Immature natural killer cell (primary cell): ENCODE results near the gene CEACAM1. TPM values are rescaled to one million over a fixed set of nuclear protein-coding genes. Genes with fewer than 3 reads are reported as not detected.
"Not testable (repeated sequence)": the region's sequence is repeated elsewhere in the genome, so short reads cannot be mapped to it uniquely, and the experiment has no call there.

Experiments
- DNase-seq, 3 donors: peaks; one replicate each; pipeline ENCODE4 v3.0.0; 2022; ENCODE audit warnings: mixed read lengths in 1 of 3
- H3K27ac Mint-ChIP-seq, 6 donors: one replicate each; pipeline ENCODE4 v1.8.0; 2020; ENCODE audit warnings: mixed read lengths in 6 of 6, mild to moderate bottlenecking in 5 of 6, inconsistent platforms in 4 of 6, moderate library complexity in 3 of 6
- H3K27me3 Mint-ChIP-seq, 3 donors: one replicate each; pipeline ENCODE4 v1.8.0; 2020 to 2021; ENCODE audit warnings: low read depth in 3 of 3, mild to moderate bottlenecking in 3 of 3, mixed read lengths in 3 of 3, moderate library complexity in 3 of 3, inconsistent platforms in 1 of 3
- H3K36me3 Mint-ChIP-seq, 3 donors: one replicate each; pipeline ENCODE4 v1.8.0; 2020; ENCODE audit warnings: mixed read lengths in 3 of 3, inconsistent platforms in 2 of 3, mild to moderate bottlenecking in 2 of 3
- H3K4me1 Mint-ChIP-seq, 2 donors: one replicate each; pipeline ENCODE4 v1.8.0; 2020; ENCODE audit warnings: inconsistent platforms in 2 of 2, mild to moderate bottlenecking in 2 of 2, mixed read lengths in 2 of 2, moderate library complexity in 1 of 2
- H3K4me3 Mint-ChIP-seq, 5 donors: one replicate each; pipeline ENCODE4 v1.8.0; 2020; ENCODE audit warnings: mild to moderate bottlenecking in 5 of 5, mixed read lengths in 5 of 5, inconsistent platforms in 3 of 5, moderate library complexity in 3 of 5
- H3K9me3 Mint-ChIP-seq, 6 donors: one replicate each; pipeline ENCODE4 v1.8.0; 2020; ENCODE audit warnings: mild to moderate bottlenecking in 6 of 6, mixed read lengths in 6 of 6, inconsistent platforms in 4 of 6, moderate library complexity in 3 of 6
- polyA plus RNA-seq, 3 donors: library from polyadenylated mRNA; unstranded; fragments of 300-500 nt; fragmentation: Illumina TruSeq; gene quantifications; one replicate each; pipeline ENCODE4 v1.2.3, GENCODE V29; 2021

The CEACAM1 gene
- polyA plus RNA-seq, 3 donors from 2014 or later: not detected

DNA sequence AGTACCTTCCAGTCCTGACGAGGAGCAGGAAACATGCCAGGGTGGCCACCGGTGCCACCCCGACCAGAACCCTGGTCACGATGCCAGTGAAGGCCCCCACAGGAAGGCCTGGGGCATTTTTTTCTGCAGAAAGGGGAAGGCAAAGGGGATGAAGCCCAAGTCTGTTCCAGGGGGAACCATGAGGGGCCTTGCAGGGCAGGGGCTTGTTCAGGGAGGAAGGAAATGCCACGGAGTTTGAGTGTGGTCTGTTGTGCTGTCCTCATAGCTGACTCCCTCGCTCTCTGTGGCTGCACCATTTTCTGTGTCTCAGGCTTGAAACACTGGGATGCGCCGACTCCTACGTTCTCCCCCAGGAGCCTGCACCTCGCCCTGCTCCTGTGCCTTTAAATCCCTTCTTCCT, 27.5 kb upstream of the CEACAM1 start:
- H3K27me3 Mint-ChIP-seq: peaks cover 0 to 16% (median 4%) of the 10 kb centered on the region in 3 donors
- no peak overlapping the region for H3K4me3 Mint-ChIP-seq
- no peaks in the 10 kb centered on the region for H3K36me3 Mint-ChIP-seq
- H3K27ac Mint-ChIP-seq: peak overlapping the region in 1 of 6 donors; percentile 17
- peaks cover 0 to 4% of the 10 kb centered on the region in 2 donors for H3K4me1 Mint-ChIP-seq
- H3K9me3 Mint-ChIP-seq: no peaks in the 10 kb centered on the region
- DNase-seq: no peak

DNA sequence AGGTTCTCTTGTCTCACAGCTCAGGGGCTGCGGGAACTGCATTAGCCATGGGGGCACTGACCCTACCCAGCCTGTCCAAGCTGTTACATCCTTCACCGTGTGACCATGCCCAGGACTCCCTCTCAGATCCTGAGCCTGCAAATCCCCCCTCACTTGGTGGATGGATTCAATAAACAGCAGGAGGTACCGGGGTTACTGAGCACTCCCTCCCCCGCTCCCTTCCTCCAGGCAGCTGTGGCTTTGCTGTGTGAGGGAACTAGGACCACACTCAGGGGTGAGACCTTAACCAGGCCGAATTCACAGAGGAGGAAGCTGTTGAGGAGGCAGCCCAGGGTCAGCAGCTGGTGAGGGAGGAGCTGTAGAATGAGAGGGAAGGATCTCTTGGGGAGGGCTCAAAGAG, 27.0 kb upstream of the CEACAM1 start:
- no peak overlapping the region for H3K27ac Mint-ChIP-seq
- DNase-seq: no peak
- H3K27me3 Mint-ChIP-seq: peaks cover 0 to 16% (median 4%) of the 10 kb centered on the region in 3 donors
- no peaks in the 10 kb centered on the region for H3K9me3 Mint-ChIP-seq
- no peak overlapping the region for H3K4me3 Mint-ChIP-seq
- H3K36me3 Mint-ChIP-seq: no peaks in the 10 kb centered on the region
- peaks cover 0 to 4% of the 10 kb centered on the region in 2 donors for H3K4me1 Mint-ChIP-seq

DNA sequence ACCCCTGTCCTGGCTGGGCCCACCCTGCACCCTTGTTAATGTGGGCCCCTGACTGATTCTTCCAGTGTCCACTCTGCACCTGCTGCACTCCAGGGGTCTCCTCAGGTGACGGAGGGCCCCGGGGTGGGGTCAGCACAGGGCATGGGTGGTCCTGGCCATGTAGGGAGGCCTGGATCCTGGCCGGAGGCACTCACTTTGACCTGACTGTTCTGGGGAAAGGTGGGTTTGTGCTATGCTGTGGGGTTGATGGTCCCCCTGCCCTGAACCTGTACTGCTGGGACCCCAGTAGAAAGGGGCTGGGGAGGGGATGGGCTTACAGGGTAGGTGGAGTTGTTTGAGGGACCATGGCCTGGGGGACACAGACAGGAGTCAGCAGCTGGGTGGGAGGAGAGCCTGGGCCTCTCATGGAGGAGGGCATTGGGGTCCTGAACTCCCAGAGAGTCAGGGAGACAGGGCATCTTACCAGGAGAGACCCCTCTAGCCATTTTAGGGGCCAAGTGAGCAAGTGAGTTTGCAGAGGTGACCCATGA, 25.8 kb upstream of the CEACAM1 start:
- H3K4me1 Mint-ChIP-seq: peaks cover 0 to 4% of the 10 kb centered on the region in 2 donors
- peaks cover 0 to 13% (median 6%) of the 10 kb centered on the region in 3 donors for H3K27me3 Mint-ChIP-seq
- DNase-seq: no peak
- H3K9me3 Mint-ChIP-seq: no peaks in the 10 kb centered on the region
- H3K4me3 Mint-ChIP-seq: no peak overlapping the region
- H3K36me3 Mint-ChIP-seq: no peaks in the 10 kb centered on the region
- H3K27ac Mint-ChIP-seq: no peak overlapping the region

DNA sequence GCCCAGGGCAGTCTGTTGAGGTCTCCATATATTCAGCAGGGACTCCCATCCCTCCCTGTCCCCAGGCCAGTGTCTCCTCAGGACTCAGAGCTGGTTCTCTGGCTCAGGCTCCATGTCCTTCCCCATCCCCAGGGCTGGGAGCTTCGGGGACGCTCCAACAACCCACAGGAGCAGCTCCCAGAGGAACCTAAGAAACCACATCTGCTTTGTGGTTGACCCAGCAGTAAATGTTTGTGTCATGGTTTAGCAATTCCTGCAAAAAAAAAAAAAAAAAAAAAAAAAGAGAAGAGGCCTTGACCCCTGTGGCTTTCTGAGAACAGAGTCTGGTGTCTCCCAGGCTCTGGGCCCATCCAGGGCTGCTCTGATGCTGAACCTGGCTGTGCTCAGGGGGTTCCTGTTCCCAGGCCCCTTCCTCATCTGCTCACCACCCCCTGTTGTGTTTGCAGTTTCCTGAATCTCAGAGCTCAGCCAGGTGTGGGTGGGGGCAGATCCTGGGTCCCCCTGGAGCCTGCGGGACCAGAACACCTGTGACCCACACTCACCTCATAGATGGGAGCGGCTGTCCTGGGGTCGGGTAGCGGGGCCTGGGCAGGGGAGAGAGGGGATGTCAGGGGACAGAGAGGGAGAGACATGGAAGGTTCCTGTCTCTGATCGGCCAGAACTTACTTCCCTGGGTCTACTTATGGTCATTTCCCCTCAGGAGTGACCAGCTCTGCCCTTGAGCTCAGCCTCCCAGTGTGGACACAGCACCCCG, 25.2 kb upstream of the CEACAM1 start:
- peaks cover 0 to 4% of the 10 kb centered on the region in 2 donors for H3K4me1 Mint-ChIP-seq
- DNase-seq: no peak
- no peak overlapping the region for H3K4me3 Mint-ChIP-seq
- H3K9me3 Mint-ChIP-seq: no peaks in the 10 kb centered on the region
- H3K27ac Mint-ChIP-seq: no peak overlapping the region
- H3K27me3 Mint-ChIP-seq: peaks cover 0 to 8% (median 6%) of the 10 kb centered on the region in 3 donors
- H3K36me3 Mint-ChIP-seq: no peaks in the 10 kb centered on the region

DNA sequence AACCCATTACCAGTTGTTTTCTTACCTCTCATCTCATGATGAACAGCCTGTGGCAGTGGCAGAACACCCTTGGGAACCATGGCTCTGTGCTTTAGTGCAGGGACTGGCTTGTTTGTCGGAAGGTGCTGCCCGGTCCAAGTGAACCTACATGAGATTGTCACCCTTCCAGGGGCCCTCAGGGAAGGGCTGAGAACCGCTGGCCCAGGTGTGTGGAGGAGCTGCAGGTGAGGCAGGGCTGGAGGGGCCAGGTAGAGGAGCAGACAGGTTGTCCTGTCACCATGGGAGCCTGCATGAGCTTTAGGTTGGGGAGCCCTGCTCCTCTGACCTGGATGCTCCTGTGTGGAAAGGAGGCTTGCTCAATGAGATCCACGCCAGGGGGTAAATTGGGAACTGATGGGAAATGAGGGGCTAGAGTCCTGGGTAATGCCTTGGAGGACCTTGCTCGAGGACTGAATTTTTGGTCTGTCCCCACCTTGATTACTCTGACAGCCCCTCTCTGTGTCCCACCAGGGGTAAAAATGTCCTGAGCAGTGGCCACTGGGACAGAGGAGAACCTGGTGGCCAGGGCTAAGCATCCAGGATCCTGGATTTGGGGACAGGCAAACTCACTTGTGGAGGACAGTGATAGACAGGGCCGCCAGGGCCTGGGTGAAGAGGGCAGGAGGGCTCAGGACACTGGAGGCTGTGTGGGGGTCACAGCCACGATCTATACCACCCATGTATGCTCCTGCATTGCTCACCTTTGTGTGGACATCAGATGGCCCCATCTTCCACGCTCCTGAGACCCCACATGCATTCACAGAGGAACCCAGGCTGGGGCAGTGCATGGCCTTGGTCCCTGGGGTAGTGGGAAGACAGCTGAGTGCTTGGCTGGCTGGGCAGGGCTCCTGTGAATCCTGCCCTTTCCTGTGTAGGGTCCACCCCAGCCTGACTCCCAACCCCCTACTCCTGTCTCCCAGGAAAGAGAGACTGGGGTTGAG, 24.1 kb upstream of the CEACAM1 start:
- Mint-ChIP-seq H3K27me3 (peaks cover 0 to 10% (median 6%) of the 10 kb centered on the region in 3 donors), H3K4me1 (peaks cover 0 to 4% of the 10 kb centered on the region in 2 donors), H3K4me3 (no peak overlapping the region), H3K9me3 (no peaks in the 10 kb centered on the region), H3K36me3 (no peaks in the 10 kb centered on the region), H3K27ac (peak overlapping the region in 1 of 6 donors; percentile 17)
- no peak for DNase-seq

DNA sequence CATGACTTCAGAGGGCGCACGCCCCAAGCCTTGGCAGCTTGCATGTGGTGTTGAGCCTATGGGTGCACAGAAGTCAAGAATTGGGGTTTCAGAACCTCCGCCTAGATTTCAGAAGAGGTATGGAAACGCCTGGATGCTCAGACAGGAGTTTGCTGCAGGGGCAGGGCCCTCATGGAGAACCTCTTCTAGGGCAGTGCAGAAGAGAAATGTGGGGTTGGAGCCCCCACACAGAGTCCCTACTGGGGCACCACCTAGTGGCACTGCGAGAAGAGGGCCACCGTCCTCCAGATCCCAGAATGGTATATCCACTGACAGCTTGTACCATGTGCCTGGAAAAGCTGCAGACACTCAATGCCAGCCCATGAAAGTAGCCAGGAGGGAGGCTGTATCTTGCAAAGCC, 22.2 kb upstream of the CEACAM1 start:
- H3K4me3 Mint-ChIP-seq, H3K27ac Mint-ChIP-seq, H3K9me3 Mint-ChIP-seq, DNase-seq, H3K4me1 Mint-ChIP-seq, H3K36me3 Mint-ChIP-seq, H3K27me3 Mint-ChIP-seq: not testable (repeated sequence)

DNA sequence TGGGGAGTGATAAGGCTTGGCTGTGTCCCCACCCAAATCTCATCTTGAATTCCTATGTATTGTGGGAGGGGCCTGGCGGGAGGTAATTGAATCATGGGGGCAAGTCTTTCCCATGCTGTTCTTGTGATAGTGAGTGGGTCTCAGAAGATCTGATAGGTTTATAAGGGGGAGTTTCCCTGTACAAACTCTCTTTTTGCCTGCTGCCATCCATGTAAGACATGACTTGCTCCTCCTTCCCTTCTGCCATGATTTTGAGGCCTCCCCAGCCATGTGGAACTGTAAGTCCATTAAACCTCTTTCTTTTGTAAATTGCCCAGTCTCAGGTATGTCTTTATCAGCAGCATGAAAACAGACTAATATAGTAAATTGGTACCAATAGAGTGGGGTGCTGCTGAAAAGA, 20.8 kb upstream of the CEACAM1 start:
- H3K4me1 Mint-ChIP-seq, H3K4me3 Mint-ChIP-seq, H3K9me3 Mint-ChIP-seq: not testable (repeated sequence)

DNA sequence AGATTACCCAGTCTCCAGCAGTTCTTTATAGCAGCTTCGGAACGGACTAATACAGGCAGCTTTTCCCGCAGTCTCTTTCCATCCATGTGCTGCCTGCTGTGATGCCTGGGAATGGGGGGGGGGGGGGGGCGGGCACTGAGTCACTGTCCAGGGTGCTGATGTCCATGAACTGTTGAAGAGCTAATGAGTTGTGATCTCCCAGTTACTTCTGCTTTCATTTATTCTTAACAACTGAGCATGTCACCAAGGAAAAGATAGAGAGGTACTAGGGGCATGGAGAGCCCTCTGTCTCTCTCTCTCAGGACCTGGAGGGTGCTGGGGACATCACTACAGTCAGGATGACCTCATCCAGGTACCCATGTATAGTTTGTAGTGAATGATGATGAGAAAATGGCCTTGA, 20.3 kb upstream of the CEACAM1 start:
- H3K36me3 Mint-ChIP-seq: no peaks in the 10 kb centered on the region
- H3K27ac Mint-ChIP-seq: no peak overlapping the region
- H3K4me1 Mint-ChIP-seq: no peaks in the 10 kb centered on the region
- peaks cover 2 to 6% (median 2%) of the 10 kb centered on the region in 3 donors for H3K27me3 Mint-ChIP-seq
- DNase-seq: no peak
- peaks cover 0 to 3% (median 0%) of the 10 kb centered on the region in 6 donors for H3K9me3 Mint-ChIP-seq
- no peak overlapping the region for H3K4me3 Mint-ChIP-seq

More for the DNA sequence above, 20.8 kb upstream of the CEACAM1 start:
- not testable (repeated sequence) for DNase-seq, H3K36me3 Mint-ChIP-seq, H3K27me3 Mint-ChIP-seq, H3K27ac Mint-ChIP-seq

DNA sequence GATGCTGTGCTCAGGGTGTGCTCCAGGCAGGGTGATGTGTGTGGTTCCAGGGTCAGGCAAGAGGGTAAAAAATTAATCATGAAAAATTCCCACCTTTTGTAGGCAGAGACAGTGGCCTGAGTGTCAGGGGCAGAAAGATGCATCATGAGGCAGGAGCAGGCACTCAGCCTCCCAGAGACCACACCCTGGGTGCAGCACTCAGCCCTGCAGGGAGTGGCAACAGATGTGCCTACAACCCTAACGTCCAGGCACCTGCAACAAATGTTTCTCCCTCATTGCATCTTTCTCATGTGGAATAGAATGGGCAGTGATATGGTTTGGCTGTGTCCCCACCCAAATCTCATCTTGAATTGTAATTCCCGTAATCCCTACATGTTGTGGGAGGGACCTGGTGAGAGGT, 19.6 kb upstream of the CEACAM1 start:
- H3K4me3 Mint-ChIP-seq: no peak overlapping the region
- DNase-seq: no peak

DNA sequence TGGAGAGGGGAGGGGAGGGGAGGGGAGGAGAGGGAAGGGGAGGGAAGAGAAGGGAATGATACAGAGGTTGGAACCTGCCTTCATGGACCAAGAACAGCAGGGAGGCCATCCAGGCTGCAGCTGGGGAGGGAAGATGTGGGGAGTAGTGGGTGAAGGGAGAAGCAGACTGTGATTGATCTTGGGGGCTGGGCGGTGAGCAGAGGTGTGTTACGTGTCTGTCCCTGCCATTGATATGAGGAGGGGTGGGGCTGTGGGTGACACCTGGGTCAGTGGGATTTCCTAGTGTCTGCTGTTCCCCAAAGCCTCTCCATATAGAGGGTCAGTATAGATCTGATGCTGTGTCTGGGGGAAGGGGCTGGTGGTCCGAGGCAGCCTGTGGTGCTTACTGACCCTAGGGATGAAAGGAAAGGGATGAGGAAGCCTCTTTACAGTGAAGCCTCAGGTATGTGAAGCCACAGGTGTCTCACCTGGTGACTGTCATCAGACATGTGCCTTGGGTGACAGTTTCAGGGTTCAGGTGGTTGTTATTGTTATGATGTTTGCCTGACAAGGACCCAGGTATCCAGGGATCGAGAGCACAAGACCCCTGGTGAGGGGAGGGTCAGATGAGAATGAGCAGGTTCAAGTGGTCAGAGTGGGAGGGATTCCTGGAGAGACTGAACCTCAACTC, 18.7 kb upstream of the CEACAM1 start:
- H3K27ac Mint-ChIP-seq: no peak overlapping the region
- no peak for DNase-seq
- no peak overlapping the region for H3K4me3 Mint-ChIP-seq
- no peaks in the 10 kb centered on the region for H3K4me1 Mint-ChIP-seq
- peaks cover 0 to 3% (median 0%) of the 10 kb centered on the region in 6 donors for H3K9me3 Mint-ChIP-seq
- peaks cover 2 to 6% (median 5%) of the 10 kb centered on the region in 3 donors for H3K27me3 Mint-ChIP-seq
- no peaks in the 10 kb centered on the region for H3K36me3 Mint-ChIP-seq

More for the DNA sequence above, 19.6 kb upstream of the CEACAM1 start:
- Mint-ChIP-seq H3K9me3 (peaks cover 0 to 3% (median 0%) of the 10 kb centered on the region in 6 donors), H3K27ac (no peak overlapping the region), H3K27me3 (peaks cover 2 to 6% (median 2%) of the 10 kb centered on the region in 3 donors), H3K36me3 (no peaks in the 10 kb centered on the region), H3K4me1 (no peaks in the 10 kb centered on the region)

DNA sequence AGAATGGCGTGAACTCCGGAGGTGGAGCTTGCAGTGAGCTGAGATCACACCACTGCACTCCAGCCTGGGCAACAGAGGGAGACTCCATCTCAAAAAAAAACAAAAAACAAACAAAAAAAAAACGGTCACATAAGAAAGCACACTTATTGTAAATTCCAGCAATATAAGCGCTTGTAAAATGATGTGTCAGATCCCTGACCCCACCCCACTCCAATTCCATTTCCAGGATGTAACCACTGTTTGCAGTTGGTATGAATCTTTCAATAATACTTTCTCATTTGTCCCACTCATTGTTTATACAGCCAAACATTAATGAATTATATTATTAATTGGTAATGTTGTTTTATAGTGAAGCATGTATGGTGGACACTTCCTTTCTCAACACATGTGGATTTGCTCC, 15.9 kb upstream of the CEACAM1 start:
- H3K4me1 Mint-ChIP-seq: no peaks in the 10 kb centered on the region
- no peak for DNase-seq
- no peak overlapping the region for H3K27ac Mint-ChIP-seq
- H3K4me3 Mint-ChIP-seq: no peak overlapping the region
- H3K9me3 Mint-ChIP-seq: peaks cover 0 to 3% (median 0%) of the 10 kb centered on the region in 6 donors
- H3K36me3 Mint-ChIP-seq: no peaks in the 10 kb centered on the region
- peaks cover 0 to 6% (median 6%) of the 10 kb centered on the region in 3 donors for H3K27me3 Mint-ChIP-seq

DNA sequence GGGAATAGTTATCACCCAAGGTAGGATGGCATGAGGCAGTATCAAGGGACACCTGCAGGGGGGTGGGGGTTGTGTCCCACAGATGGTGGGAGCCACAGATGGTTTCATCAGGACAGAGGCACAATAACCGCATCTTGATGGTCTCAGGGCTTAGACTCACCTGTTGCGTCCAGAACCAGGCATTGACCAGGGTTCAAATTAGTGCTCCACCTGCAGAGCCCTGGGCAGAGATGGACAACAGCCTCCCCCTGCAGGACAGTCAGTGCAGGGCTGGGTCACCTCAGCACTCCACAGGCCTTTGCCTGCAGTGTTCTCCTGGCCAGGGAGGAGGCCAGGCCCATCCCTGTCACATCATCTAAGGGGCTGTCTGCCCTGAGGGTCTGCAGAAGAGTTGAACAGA, 14.5 kb upstream of the CEACAM1 start:
- H3K36me3 Mint-ChIP-seq: no peaks in the 10 kb centered on the region
- H3K4me1 Mint-ChIP-seq: no peaks in the 10 kb centered on the region
- DNase-seq: no peak
- no peak overlapping the region for H3K27ac Mint-ChIP-seq
- H3K27me3 Mint-ChIP-seq: peaks cover 0 to 6% (median 6%) of the 10 kb centered on the region in 3 donors
- peaks cover 0 to 3% (median 0%) of the 10 kb centered on the region in 6 donors for H3K9me3 Mint-ChIP-seq
- H3K4me3 Mint-ChIP-seq: no peak overlapping the region

DNA sequence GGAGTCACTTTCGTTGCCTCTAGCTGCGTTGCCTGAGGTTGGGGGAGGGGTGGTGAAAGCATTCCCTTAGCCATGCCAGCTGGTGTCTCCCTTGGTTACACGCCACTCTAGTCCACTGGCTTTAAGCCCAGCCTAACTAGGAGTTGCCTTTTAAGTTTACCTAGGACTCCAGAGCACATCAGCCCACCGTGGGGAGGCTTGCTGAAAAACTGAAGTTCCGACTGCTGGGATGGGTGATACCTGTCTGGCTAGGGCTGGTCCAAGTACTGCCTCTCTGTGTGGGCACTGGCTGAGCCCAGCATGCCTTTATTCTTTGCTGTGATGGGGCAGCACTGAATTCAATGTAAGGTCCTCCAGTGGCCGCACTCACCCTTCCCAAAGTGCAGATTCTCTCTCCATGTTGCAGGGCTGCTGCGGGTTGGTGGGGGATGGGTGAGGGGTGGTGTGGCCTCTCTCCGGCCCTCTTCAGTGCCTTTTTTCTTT, 11.8 kb upstream of the CEACAM1 start:
- Mint-ChIP-seq H3K4me3 (no peak overlapping the region), H3K27me3 (peaks cover 0 to 6% (median 0%) of the 10 kb centered on the region in 3 donors), H3K4me1 (no peaks in the 10 kb centered on the region), H3K9me3 (no peaks in the 10 kb centered on the region), H3K27ac (no peak overlapping the region), H3K36me3 (no peaks in the 10 kb centered on the region)
- no peak for DNase-seq
